Prostate gland (tissue), 2 donors: Measurements from ENCODE around the gene GLT1D1. TPM values are rescaled to one million over a fixed set of nuclear protein-coding genes. Genes with fewer than 3 reads are reported as not detected.

Experiments
- DNase-seq: peaks from one replicate; pipeline ENCODE4 v3.0.0-alpha.2; 2019; ENCODE audit warnings: low spot score
- H3K27ac ChIP-seq, 2 donors: fragments of 200-600 bp; sonication (generic); 2 replicates each; pipeline ENCODE4 v1.5.1; 2017 to 2019
- H3K27me3 ChIP-seq: fragments of 200-600 bp; sonication (generic); replicated peaks from 2 replicates; pipeline ENCODE4 v1.5.1; 2019; ENCODE audit not compliant: insufficient read depth
- H3K36me3 ChIP-seq, 2 donors: fragments of 200-600 bp; sonication (generic); 1 replicate in 1 of 2; 2 replicates in 1 of 2; pipeline versions ENCODE4 v1.5.1 to v1.8.1; 2017 to 2019
- H3K4me1 ChIP-seq: fragments of 200-600 bp; sonication (generic); replicated peaks from 2 replicates; pipeline ENCODE4 v1.5.1; 2019
- H3K4me3 ChIP-seq, 2 donors: fragments of 200-600 bp; sonication (generic); 2 replicates each; pipeline ENCODE4 v1.5.1; 2017 to 2019
- H3K9me3 ChIP-seq: fragments of 200-600 bp; sonication (generic); 2 replicates; pipeline ENCODE4 v1.5.1; 2017
- POLR2A ChIP-seq: fragments of 450-650 bp; IDR thresholded peaks from one replicate; pipeline ENCODE4 v1.6.1; 2016; ENCODE audit warnings: antibody characterized with exemption, mild to moderate bottlenecking
- POLR2AphosphoS5 ChIP-seq: sonication (generic); formaldehyde crosslinking; IDR thresholded peaks from one replicate; pipeline ENCODE4 v1.6.1; 2017; ENCODE audit warnings: antibody characterized with exemption
- WGBS: methylation state at CpG from one replicate; pipeline ENCODE4 v1.1.5; 2018; 5-methylcytosine and 5-hydroxymethylcytosine counted together
- intact Hi-C: fragments of 100-400 bp; cut with DNase I; formaldehyde crosslinking; loops from one replicate; pipeline ENCODE4 v1.14.2; 2022
- total RNA-seq, 2 donors: library from RNA; depleted of rRNA; stranded (reverse); fragments of >200 nt; gene quantifications; one replicate each; pipeline ENCODE4 v1.1.0, GENCODE V29; 2016
- TF ChIP-seq, protein P1 (sequence below), 4 experiments: fragments of 200-600 bp in 2 of 4; fragments of 450-650 bp in 2 of 4; sonication (generic) in 2 of 4; IDR thresholded peaks; 1 replicate in 3 of 4; 2 replicates in 1 of 4; pipeline ENCODE4 v1.5.1; 2016 to 2019; ENCODE audit warnings: antibody characterized with exemption in 4 of 4, mild to moderate bottlenecking in 2 of 4, moderate library complexity in 2 of 4

GLT1D1 gene
- total RNA-seq, 2 donors from 2014 or later, result 1.9 TPM; not detected in 1

GRCh38 chr12:128959901-128960300, 106.6 kb downstream of the GLT1D1 start:
- no peaks in the 10 kb centered on the region for H3K36me3 ChIP-seq
- H3K27me3 ChIP-seq, result no peaks in the 10 kb centered on the region
- no peak overlapping the region for H3K4me3 ChIP-seq
- no peak for DNase-seq
- no peak overlapping the region for H3K27ac ChIP-seq
- WGBS, result 54% methylated on average over 16 of the region's 16 CpGs
- intact Hi-C loops, result no loop called here
- H3K9me3 ChIP-seq, result no peaks in the 10 kb centered on the region
- H3K4me1 ChIP-seq, result no peaks in the 10 kb centered on the region
- TF ChIP-seq POLR2AphosphoS5, result no peak
- TF ChIP-seq, protein P1, sequence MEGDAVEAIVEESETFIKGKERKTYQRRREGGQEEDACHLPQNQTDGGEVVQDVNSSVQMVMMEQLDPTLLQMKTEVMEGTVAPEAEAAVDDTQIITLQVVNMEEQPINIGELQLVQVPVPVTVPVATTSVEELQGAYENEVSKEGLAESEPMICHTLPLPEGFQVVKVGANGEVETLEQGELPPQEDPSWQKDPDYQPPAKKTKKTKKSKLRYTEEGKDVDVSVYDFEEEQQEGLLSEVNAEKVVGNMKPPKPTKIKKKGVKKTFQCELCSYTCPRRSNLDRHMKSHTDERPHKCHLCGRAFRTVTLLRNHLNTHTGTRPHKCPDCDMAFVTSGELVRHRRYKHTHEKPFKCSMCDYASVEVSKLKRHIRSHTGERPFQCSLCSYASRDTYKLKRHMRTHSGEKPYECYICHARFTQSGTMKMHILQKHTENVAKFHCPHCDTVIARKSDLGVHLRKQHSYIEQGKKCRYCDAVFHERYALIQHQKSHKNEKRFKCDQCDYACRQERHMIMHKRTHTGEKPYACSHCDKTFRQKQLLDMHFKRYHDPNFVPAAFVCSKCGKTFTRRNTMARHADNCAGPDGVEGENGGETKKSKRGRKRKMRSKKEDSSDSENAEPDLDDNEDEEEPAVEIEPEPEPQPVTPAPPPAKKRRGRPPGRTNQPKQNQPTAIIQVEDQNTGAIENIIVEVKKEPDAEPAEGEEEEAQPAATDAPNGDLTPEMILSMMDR (IDR thresholded peaks at IDR 0.05), result no peak
- no peak for TF ChIP-seq POLR2A

- no peak for DNase-seq
- Histone ChIP-seq H3K27me3 (no peaks in the 10 kb centered on the region), H3K27ac (no peak overlapping the region), H3K4me1 (no peaks in the 10 kb centered on the region), H3K36me3 (no peaks in the 10 kb centered on the region), H3K9me3 (no peaks in the 10 kb centered on the region), H3K4me3 (no peak overlapping the region)
- TF ChIP-seq, protein P1 (IDR thresholded peaks at IDR 0.05), result no peak
- no peak for TF ChIP-seq POLR2AphosphoS5
- TF ChIP-seq POLR2A, result no peak
- intact Hi-C loops, result no loop called here
- WGBS, result 71% methylated on average over 8 of the region's 8 CpGs
These were observed 108.1 kb downstream of the GLT1D1 start for GRCh38 chr12:128961308-128961902.

DNA sequence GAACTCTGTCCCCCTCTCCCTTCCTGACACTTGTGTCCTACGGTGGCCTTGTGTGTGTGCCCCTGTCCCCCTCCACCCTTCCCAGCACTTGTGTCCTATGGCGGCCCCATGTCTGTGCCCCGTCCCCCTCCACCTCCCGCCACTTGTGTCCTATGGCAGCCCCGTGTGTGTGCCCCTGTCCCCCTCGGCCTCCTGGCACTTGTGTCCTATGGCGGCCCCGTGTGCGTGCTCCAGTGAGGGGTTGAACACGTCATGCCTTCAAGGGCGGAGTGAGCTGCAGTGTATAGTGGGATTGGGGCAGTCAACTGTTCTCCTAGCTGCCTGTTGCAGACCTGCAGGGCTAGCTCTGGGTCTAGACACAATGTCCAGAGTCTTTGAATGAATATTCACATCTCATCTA, 108.7 kb downstream of the GLT1D1 start:
- Histone ChIP-seq H3K27me3 (no peaks in the 10 kb centered on the region), H3K36me3 (no peaks in the 10 kb centered on the region), H3K4me1 (no peaks in the 10 kb centered on the region), H3K27ac (no peak overlapping the region), H3K9me3 (no peaks in the 10 kb centered on the region), H3K4me3 (no peak overlapping the region)
- intact Hi-C loops, result no loop called here
- WGBS, result 81% methylated on average over 11 of the region's 11 CpGs
- TF ChIP-seq POLR2A (no peak), POLR2AphosphoS5 (no peak)
- TF ChIP-seq, protein P1 (IDR thresholded peaks at IDR 0.05), result no peak
- DNase-seq, result no peak

DNA sequence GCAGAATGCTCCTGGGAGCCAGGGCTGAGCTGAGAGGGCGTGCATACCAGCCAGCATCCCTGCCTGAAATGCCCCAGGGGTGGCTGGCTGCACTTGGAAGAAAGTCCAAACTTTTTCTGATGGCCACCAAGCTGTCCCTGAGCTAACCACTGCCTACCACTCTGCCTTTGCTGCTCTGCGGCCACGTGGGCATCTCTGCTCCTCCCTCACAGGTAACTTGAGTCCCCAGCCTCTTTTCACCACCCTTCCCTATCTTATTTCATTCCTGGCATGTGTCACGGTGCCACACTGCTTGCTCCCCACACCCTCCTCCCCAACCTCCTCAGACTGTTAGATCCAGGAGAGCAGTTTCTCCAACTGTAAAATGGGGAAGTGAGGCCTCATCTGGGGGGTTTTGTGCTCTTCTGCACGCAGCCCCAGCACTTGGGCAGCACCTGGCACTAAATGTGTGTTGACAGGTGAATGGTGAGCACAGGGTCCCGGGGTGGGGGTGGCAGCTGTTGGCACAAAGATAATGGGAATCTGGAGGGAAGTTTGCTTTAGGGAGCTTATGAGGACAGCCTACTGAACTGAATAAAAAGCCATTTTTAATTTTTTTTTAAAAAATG, 113.0 kb downstream of the GLT1D1 start:
- WGBS, result 25% methylated on average over 6 of the region's 6 CpGs
- DNase-seq, result no peak
- TF ChIP-seq POLR2AphosphoS5, result no peak
- TF ChIP-seq POLR2A, result no peak
- TF ChIP-seq, protein P1 (IDR thresholded peaks at IDR 0.05), result no peak

GRCh38 chr12:128968668-128969067, 115.4 kb downstream of the GLT1D1 start:
- Histone ChIP-seq H3K36me3 (no peaks in the 10 kb centered on the region), H3K27ac (no peak overlapping the region), H3K27me3 (peaks cover 7% of the 10 kb centered on the region), H3K4me1 (no peaks in the 10 kb centered on the region), H3K9me3 (no peaks in the 10 kb centered on the region), H3K4me3 (no peak overlapping the region)
- DNase-seq, result no peak
- TF ChIP-seq POLR2A (no peak), POLR2AphosphoS5 (no peak)
- TF ChIP-seq, protein P1 (IDR thresholded peaks at IDR 0.05), result no peak
- WGBS, result 32% methylated on average over 8 of the region's 8 CpGs
- intact Hi-C loops, result no loop called here

More for the DNA sequence above, 113.0 kb downstream of the GLT1D1 start:
- Histone ChIP-seq H3K27me3 (peaks cover 7% of the 10 kb centered on the region), H3K27ac (no peak overlapping the region), H3K4me1 (no peaks in the 10 kb centered on the region), H3K9me3 (no peaks in the 10 kb centered on the region), H3K36me3 (no peaks in the 10 kb centered on the region), H3K4me3 (no peak overlapping the region)
- intact Hi-C loops, result no loop called here
